Suppressor macrophage treated with lipopolysaccharide for 1 hour (primary cell): ENCODE measurements around the gene SPATA6L.
A peak's percentile ranks its signal among the peaks of the same experiment; 100 is the strongest.

ENCODE experiments used
- DNase-seq, 3 donors: peaks; one replicate each; pipeline ENCODE4 v3.0.0-alpha.2; 2020 to 2022

SPATA6L gene

GRCh38 chr9:4548811-4549725 is 117.2 kb downstream of the SPATA6L start:
- DNase-seq = peak in 2 of 3 donors; percentile 18 to 41
